Esophagus squamous epithelium (tissue), 4 donors: ENCODE results near the gene FAM118A.

Source experiments
- POLR2A ChIP-seq, 4 donors: fragments of 450-650 bp; IDR thresholded peaks; one replicate each; pipeline ENCODE4 v1.6.1; 2017; ENCODE audit warnings: antibody characterized with exemption in 4 of 4, mild to moderate bottlenecking in 4 of 4, moderate library complexity in 3 of 4
- TF ChIP-seq, protein P1 (sequence below), 6 experiments: fragments of 450-650 bp in 4 of 6; fragments of 200-600 bp in 2 of 6; sonication (generic) in 2 of 6; IDR thresholded peaks; one replicate each; pipeline ENCODE4 v1.5.1; 2016 to 2019; ENCODE audit warnings: antibody characterized with exemption in 6 of 6, mild to moderate bottlenecking in 4 of 6, moderate library complexity in 4 of 6

DNA sequence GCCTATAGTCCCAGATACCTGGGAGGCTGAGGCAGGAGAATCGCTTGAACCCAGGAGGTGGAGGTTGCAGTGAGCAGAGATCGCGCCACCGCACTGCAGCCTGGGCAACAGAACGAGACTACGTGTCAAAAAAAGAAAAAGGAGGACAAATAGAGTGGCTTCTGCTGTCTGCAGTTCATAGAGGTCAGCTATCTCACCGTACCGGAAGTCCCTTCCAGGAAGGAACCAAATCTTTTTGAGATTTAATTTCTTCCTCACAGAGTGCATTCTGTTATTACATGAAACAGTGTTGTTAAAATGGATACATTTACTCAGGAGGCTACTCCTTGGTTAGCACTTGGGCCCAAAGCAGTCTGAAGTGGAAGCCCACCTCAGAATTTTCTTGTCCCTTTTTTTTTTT is 33.4 kb downstream of the FAM118A start:
- TF ChIP-seq, protein P1, sequence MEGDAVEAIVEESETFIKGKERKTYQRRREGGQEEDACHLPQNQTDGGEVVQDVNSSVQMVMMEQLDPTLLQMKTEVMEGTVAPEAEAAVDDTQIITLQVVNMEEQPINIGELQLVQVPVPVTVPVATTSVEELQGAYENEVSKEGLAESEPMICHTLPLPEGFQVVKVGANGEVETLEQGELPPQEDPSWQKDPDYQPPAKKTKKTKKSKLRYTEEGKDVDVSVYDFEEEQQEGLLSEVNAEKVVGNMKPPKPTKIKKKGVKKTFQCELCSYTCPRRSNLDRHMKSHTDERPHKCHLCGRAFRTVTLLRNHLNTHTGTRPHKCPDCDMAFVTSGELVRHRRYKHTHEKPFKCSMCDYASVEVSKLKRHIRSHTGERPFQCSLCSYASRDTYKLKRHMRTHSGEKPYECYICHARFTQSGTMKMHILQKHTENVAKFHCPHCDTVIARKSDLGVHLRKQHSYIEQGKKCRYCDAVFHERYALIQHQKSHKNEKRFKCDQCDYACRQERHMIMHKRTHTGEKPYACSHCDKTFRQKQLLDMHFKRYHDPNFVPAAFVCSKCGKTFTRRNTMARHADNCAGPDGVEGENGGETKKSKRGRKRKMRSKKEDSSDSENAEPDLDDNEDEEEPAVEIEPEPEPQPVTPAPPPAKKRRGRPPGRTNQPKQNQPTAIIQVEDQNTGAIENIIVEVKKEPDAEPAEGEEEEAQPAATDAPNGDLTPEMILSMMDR (IDR thresholded peaks at IDR 0.05), result no peak
- no peak for TF ChIP-seq POLR2A (IDR thresholded peaks at IDR 0.05)
